Retinal pigment epithelial cell (primary cell): ENCODE measurements around the gene MMP14.
A peak's percentile ranks its signal among the peaks of the same experiment; 100 is the strongest.
"Not testable (repeated sequence)": the region's sequence is repeated elsewhere in the genome, so short reads cannot be mapped to it uniquely, and the experiment has no call there.

Experiments
- DNase-seq: peaks from one replicate; pipeline ENCODE4 v3.0.0-alpha.2; 2010; ENCODE audit warnings: low read depth
- H3K4me3 ChIP-seq: 2 replicates; pipeline ENCODE4 v1.5.1; 2011; ENCODE audit warnings: mild to moderate bottlenecking, low read length, control low read depth, moderate library complexity
- CTCF ChIP-seq: conservative IDR thresholded peaks from 2 replicates; pipeline ENCODE4 v1.5.1; 2011; ENCODE audit warnings: low read depth, low read length, control low read depth, inconsistent platforms

Gene MMP14

GRCh38 chr14:22836301-22837113 is at the start of gene MMP14:
TSS of gene MMP14 (plus strand) at chr14:22836585. CDS start at chr14:22836818, 233 bp downstream.
- TF ChIP-seq CTCF, result peak; percentile 68
- H3K4me3 ChIP-seq, result peak within 1 kb of the TSS; percentile 96
- no peak for DNase-seq

- TF ChIP-seq CTCF, result no peak
- DNase-seq, result no peak
- H3K4me3 ChIP-seq, result no peak overlapping the region
Observed at GRCh38 chr14:22786685-22787084, 49.7 kb upstream of the MMP14 start.

- H3K4me3 ChIP-seq, result no peak overlapping the region
- no peak for TF ChIP-seq CTCF
- DNase-seq, result peak; percentile 90
Observed at GRCh38 chr14:22791301-22791700, 45.1 kb upstream of the MMP14 start.

GRCh38 chr14:22792158-22792557 is 44.2 kb upstream of the MMP14 start:
- no peak for TF ChIP-seq CTCF

GRCh38 chr14:22793550-22793949 is 42.8 kb upstream of the MMP14 start:
- H3K4me3 ChIP-seq, DNase-seq: not testable (repeated sequence)

More at GRCh38 chr14:22792158-22792557, 44.2 kb upstream of the MMP14 start:
- no peak for DNase-seq
- H3K4me3 ChIP-seq, result no peak overlapping the region

- H3K4me3 ChIP-seq, result no peak overlapping the region
- DNase-seq, result no peak
- TF ChIP-seq CTCF, result no peak
Observed at GRCh38 chr14:22793976-22794375, 42.4 kb upstream of the MMP14 start.

- DNase-seq, result no peak
- no peak for TF ChIP-seq CTCF
Observed at GRCh38 chr14:22794551-22794951, 41.8 kb upstream of the MMP14 start.

More at GRCh38 chr14:22794551-22794951, 41.8 kb upstream of the MMP14 start:
- H3K4me3 ChIP-seq, result no peak overlapping the region
